Pancreas (tissue), 10 donors: ENCODE data around the gene AFAP1L2. TPM values are rescaled to one million over a fixed set of nuclear protein-coding genes. Genes with fewer than 3 reads are reported as not detected.
A peak's percentile ranks its signal among the peaks of the same experiment; 100 is the strongest.

Experiments used
- ATAC-seq, 4 donors: fragments of 200-7000 bp; cut with Tn5 transposase; one replicate each; pipeline versions ENCODE4 v1.8.0 to v1.9.1; 2020; ENCODE audit warnings: mild to moderate bottlenecking in 4 of 4, moderate library complexity in 4 of 4
- DNase-seq, 6 donors: peaks; one replicate each; pipeline ENCODE4 v3.0.0-alpha.2; 2020
- FAIRE-seq: peaks from 2 replicates; lab custom pipeline; 2012; peaks lifted over from hg19 to GRCh38; lab: Jason Lieb, UNC
- H3K27ac ChIP-seq, 4 donors: fragments of 200-600 bp; sonication (generic); 1 replicate in 3 of 4; 2 replicates in 1 of 4; pipeline versions ENCODE4 v1.5.0 to v1.8.0; 2020
- H3K27me3 ChIP-seq, 4 donors: fragments of 200-600 bp; one replicate each; pipeline ENCODE4 v1.8.0; 2021
- H3K36me3 ChIP-seq, 3 donors: fragments of 200-600 bp; sonication (generic) in 1 of 3; one replicate each; pipeline versions ENCODE4 v1.5.0 to v1.8.0; 2020 to 2021
- H3K4me1 ChIP-seq, 3 donors: fragments of 200-600 bp; one replicate each; pipeline ENCODE4 v1.8.0; 2021
- H3K4me3 ChIP-seq, 4 donors: fragments of 200-600 bp; sonication (generic) in 2 of 4; one replicate each; pipeline versions ENCODE4 v1.5.0 to v1.8.0; 2020 to 2021
- H3K9me3 ChIP-seq, 4 donors: fragments of 200-600 bp; one replicate each; pipeline ENCODE4 v1.8.0; 2021
- WGBS, 2 donors: extraction: QIAGEN DNeasy Blood & Tissue Kit; methylation state at CpG; one replicate each; pipeline ENCODE4 v1.1.7; 2013; 5-methylcytosine and 5-hydroxymethylcytosine counted together
- intact Hi-C, 3 donors: fragments of 100-400 bp; cut with DNase I; formaldehyde crosslinking; loops; one replicate each; pipeline versions ENCODE4 v1.11.1 to v1.14.2; 2022
- polyA plus RNA-seq, 2 donors: library from polyadenylated mRNA; stranded (reverse); fragments of 200-250 nt; gene quantifications; one replicate each; pipeline ENCODE4 v1.2.3, GENCODE V29; 2013
- total RNA-seq, 6 donors: library from RNA; stranded (reverse); fragmentation: NEBNext Ultra II Directional in 4 of 6; extraction: Animal tissue kit (Norgen Biotek cat#: 25700) in 4 of 6; gene quantifications; one replicate each; pipeline versions ENCODE4 v1.2.1 to v1.2.4, GENCODE V29; 2021 to 2023
- TF ChIP-seq, protein P1 (sequence below), 4 donors: fragments of 200-600 bp; sonication (generic) in 3 of 4; IDR thresholded peaks; one replicate each; pipeline versions ENCODE4 v1.5.0 to v1.8.0; 2021; ENCODE audit warnings: antibody characterized with exemption in 4 of 4
- donor health status: healthy with polysubstance abuse.
- donor health status: DM: no; HTN: no; CAD: no; lungs with moderate emphysema.
- donor health status: DM: no; HTN: no; CAD: no.
- donor health status: control.
- donor health status: control.
- donor health status: Bipolar disorder and iron deficiency.
- donor health status: DM: yes; HTN: yes; CAD: no.
- donor health status: DM: no; HTN: no; CAD: no.
- donor health status: DM: no; HTN: no; CAD: no.
- donor health status: DM: yes; HTN: yes; CAD: no.

AFAP1L2 gene
- total and polyA plus RNA-seq, 8 donors = 3.3 to 19.9 (median 5.3) TPM

- TF ChIP-seq, protein P1, sequence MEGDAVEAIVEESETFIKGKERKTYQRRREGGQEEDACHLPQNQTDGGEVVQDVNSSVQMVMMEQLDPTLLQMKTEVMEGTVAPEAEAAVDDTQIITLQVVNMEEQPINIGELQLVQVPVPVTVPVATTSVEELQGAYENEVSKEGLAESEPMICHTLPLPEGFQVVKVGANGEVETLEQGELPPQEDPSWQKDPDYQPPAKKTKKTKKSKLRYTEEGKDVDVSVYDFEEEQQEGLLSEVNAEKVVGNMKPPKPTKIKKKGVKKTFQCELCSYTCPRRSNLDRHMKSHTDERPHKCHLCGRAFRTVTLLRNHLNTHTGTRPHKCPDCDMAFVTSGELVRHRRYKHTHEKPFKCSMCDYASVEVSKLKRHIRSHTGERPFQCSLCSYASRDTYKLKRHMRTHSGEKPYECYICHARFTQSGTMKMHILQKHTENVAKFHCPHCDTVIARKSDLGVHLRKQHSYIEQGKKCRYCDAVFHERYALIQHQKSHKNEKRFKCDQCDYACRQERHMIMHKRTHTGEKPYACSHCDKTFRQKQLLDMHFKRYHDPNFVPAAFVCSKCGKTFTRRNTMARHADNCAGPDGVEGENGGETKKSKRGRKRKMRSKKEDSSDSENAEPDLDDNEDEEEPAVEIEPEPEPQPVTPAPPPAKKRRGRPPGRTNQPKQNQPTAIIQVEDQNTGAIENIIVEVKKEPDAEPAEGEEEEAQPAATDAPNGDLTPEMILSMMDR (IDR thresholded peaks at IDR 0.05) = no peak
- Histone ChIP-seq H3K27ac (no peak overlapping the region), H3K9me3 (no peaks in the 10 kb centered on the region), H3K27me3 (no peaks in the 10 kb centered on the region), H3K4me3 (no peak overlapping the region), H3K4me1 (no peaks in the 10 kb centered on the region), H3K36me3 (no peaks in the 10 kb centered on the region)
- FAIRE-seq = no peak
- WGBS, 2 donors = 88 to 93% methylated on average over 29 to 31 of the region's 31 CpGs
- ATAC-seq = no peak
- peak in 1 of 6 donors; percentile 55 for DNase-seq
- intact Hi-C loops = no loop called here
These were observed 118.3 kb downstream of the AFAP1L2 start for GRCh38 chr10:114285961-114286441.

- no peak overlapping the region for H3K4me3 ChIP-seq
- H3K9me3 ChIP-seq = no peaks in the 10 kb centered on the region
- 87 to 88% methylated on average over 13 of the region's 13 CpGs for WGBS, 2 donors
- DNase-seq = peak in 1 of 6 donors; percentile 23
- no peaks in the 10 kb centered on the region for H3K36me3 ChIP-seq
- TF ChIP-seq, protein P1 (IDR thresholded peaks at IDR 0.05) = no peak
- FAIRE-seq = no peak
- H3K4me1 ChIP-seq = no peaks in the 10 kb centered on the region
- intact Hi-C loops = no loop called here
- ATAC-seq = no peak
- no peaks in the 10 kb centered on the region for H3K27me3 ChIP-seq
- no peak overlapping the region for H3K27ac ChIP-seq
These were observed 119.8 kb downstream of the AFAP1L2 start for GRCh38 chr10:114284346-114285071.

DNA sequence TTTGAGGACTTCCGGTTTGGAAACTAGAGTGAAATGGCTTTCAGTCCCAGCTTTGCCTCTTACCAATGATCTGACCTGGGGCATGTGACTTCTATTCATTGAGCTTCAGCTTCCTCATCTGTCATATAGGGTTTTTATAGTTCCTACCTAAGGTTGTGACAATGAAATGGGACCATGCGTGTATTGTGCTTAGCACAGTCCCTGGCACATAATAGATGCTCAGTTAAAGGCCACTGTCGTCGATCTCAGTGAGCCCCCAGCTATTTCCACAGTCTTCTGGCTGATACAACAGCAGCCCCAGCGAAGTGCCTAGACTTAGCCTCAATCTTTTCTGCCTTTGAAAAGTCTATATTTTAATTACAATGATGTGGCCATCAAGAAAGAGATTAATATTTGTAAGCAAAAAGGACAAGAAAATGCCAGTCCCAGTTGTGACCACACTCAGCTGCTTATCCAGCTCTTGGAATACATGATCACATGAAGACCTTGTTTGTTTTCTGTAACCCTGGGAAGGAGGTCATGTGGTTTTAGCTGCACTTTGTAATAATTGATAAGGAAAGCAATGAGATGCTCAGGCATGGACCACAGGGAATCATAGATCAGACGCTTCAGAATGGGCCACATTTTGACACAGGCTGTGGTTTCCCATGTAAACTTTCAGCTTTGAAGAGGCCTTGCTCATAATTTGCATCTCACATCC is 120.6 kb downstream of the AFAP1L2 start:
- DNase-seq (no peak), ATAC-seq (no peak), FAIRE-seq (no peak)
- TF ChIP-seq, protein P1 (IDR thresholded peaks at IDR 0.05) = no peak
- Histone ChIP-seq H3K36me3 (no peaks in the 10 kb centered on the region), H3K9me3 (no peaks in the 10 kb centered on the region), H3K27ac (no peak overlapping the region), H3K4me3 (no peak overlapping the region), H3K4me1 (no peaks in the 10 kb centered on the region), H3K27me3 (no peaks in the 10 kb centered on the region)
- intact Hi-C loops = no loop called here
- 87 to 90% methylated on average over 6 of the region's 6 CpGs for WGBS, 2 donors

- no peak overlapping the region for H3K27ac ChIP-seq
- ATAC-seq = no peak
- WGBS, 2 donors = 94 to 95% methylated on average over 10 of the region's 10 CpGs
- H3K27me3 ChIP-seq = no peaks in the 10 kb centered on the region
- no peak for FAIRE-seq
- DNase-seq = peak in 1 of 6 donors; percentile 9
- no peaks in the 10 kb centered on the region for H3K9me3 ChIP-seq
- no peaks in the 10 kb centered on the region for H3K4me1 ChIP-seq
- intact Hi-C loops = no loop called here
- no peak overlapping the region for H3K4me3 ChIP-seq
- TF ChIP-seq, protein P1 (IDR thresholded peaks at IDR 0.05) = no peak
- H3K36me3 ChIP-seq = no peaks in the 10 kb centered on the region
These were observed 121.2 kb downstream of the AFAP1L2 start for GRCh38 chr10:114283091-114283490.
